NCI-H345 treated with DMSO at 0.1 percent for 48 hours (cell line): Measurements from ENCODE around the gene PTOV1.

ENCODE experiments used
- DNase-seq: peaks from one replicate; lab custom pipeline; 2025; ENCODE audit not compliant: unreplicated experiment; lab: John Stamatoyannopoulos, UW

The PTOV1 gene

GRCh38 chr19:49887665-49888509 is 36.9 kb downstream of the PTOV1 start:
- DNase-seq, result no peak

GRCh38 chr19:49888510-49888824 is 37.5 kb downstream of the PTOV1 start:
- no peak for DNase-seq

DNA sequence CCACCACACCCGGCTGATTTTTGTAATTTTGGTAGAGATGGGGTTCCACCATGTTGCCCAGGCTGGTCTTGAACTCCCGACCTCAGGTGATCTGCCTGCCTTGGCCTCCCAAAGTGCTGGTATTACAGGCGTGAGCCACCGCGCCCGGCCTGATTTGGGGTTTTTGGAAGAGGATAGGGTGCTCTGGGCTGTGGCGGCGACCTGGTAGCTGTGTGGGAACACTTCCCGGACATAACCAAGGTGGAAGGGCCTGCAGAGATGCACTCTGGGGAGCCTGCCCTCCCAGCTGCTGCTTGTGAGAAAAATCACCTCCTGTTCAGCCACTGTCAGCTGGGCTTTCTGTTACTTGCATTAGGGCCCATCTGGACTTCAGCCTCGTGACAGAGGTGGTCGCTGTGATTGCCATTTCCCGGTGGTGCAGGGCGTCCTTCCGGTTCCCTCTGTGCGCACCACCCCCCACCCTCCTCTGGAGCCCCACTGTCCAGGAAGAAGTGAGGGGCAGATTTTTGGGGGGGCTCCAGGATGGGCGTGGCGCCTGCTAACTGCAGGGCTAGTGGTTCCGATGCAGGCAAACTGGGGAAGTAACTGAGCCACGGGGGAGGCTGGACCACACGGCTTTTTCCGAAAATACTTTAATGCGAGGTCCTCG is 38.2 kb downstream of the PTOV1 start:
- no peak for DNase-seq

DNA sequence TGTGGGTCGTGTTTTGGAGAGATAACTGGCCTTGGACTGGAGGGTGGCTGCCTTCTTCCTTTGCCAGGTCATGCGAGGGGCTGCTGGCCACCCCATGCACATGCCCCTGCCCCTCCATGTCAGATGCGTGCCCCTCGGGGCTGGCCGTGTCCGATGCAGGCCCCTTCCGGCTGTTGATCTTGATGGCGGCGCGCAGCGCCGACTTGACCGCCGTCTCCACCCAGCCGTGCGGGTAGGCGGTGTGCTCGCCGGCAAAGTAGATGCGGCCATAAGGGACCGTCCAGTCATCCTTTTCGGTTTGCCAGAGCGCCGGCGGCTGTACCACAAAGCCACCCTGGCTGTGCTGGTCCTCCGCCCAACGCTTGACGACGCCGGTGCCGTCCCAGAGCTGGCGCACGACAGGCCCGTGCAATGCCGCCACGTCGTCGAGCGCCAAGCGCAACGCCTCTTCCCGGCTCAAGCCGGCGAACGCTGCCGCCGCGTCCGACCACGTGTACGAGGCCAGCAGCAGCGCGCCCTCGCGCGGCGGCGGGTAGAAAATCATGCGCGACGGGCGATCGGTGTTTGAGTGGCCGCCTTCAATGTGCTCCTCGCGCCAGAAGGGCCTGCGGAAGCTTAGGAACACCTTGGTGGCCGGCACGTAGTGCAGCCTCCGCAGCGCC is 38.9 kb downstream of the PTOV1 start:
- no peak for DNase-seq

- no peak for DNase-seq
These were observed 39.7 kb downstream of the PTOV1 start for GRCh38 chr19:49890349-49891311.

DNA sequence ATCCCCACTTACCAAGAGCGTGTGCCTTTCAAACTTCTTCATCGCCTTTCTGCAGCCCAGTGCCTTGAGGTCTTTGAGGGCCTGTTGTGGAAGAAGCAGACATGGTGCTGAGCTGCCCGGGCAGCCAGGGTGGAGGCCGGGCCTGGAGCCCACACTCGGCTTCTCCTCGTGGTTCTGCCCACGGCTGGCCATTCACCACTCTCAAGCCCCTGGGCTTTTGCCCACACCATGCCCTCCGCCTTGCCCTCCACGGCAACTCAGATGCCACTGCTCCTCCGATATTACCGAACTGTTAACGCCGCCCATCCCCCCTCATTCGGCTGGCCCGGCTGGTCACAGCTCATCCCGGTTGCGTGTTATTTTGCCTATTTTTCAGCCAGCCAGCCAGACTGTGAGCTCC is 40.4 kb downstream of the PTOV1 start:
- DNase-seq, result no peak

GRCh38 chr19:49892716-49893115 is 41.8 kb downstream of the PTOV1 start:
- DNase-seq, result no peak

DNA sequence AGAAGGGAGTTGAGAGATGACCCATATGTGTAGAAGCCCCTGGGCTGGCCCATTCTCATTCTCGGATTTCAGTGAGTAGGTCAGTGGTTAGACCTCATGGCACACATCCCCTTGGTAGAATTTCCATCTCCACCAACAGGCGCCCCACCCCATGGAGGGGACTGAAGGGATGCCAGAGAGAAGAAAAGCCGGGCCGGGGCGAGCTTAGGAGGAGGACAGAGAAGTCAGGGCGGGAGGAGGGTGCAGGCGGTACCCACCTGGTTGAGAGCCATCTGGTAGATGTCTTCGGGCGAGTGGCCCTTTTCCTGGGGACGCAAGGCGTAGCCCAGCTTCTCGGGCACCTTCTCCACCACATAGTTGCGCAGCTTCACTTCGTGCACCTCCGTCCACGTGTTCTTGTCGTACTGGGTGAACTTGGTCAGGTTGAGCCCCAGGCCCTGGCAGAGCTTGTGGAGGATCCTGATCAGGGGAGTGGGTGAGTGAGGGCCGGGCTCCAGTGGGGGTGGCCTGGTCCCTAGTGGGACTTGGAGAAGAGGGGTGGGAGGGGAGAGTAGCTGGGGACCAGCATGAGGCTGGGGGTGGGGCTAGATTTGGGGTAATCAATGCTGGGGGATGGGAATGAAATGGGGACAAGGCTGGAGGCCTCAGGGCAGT is 43.2 kb downstream of the PTOV1 start:
- DNase-seq, result no peak

GRCh38 chr19:49894879-49895565 is 44.1 kb downstream of the PTOV1 start:
- no peak for DNase-seq

- no peak for DNase-seq
These were observed 44.8 kb downstream of the PTOV1 start for GRCh38 chr19:49895566-49896297.

- no peak for DNase-seq
These were observed 46.1 kb downstream of the PTOV1 start, which contains the start of gene IL4I1 for GRCh38 chr19:49896863-49897621. Gene IL4I1 (minus strand): TSS chr19:49896887. CDS start chr19:49896160, 727 bp downstream.

- DNase-seq, result no peak
These were observed 53.2 kb downstream of the PTOV1 start for GRCh38 chr19:49904136-49904535.

DNA sequence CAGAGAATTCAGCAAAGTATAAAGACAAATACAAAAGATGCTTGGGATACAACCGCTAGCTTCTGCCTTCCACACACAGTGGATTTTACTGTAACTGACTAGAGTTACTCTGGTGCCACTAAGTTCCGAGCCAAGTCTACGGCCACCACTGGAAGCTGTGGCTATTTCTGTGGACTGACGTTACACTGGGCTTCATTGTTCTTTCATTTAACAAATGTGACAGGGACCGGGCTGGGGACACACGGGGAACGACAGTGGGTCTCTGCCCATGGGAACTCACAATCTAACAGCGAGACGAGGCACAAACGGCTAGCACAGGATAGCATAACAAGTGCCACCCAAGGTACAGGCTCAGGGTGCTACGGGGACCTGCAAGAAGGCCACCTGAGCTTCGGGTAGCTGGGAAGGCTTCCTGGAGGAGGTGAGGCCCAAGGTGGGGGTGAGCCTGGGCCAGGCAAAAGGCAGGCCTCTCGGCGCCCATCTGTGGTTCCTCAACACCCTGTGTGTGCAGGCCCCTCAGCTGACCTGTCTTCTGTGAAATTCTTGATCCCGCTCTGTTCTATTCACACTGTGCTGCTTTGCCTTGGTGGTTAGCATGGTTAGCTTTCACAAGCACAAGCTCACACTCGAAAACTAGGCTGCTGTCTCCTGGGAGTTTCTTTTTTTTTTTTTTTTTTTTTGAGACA is 56.1 kb downstream of the PTOV1 start:
- DNase-seq, result no peak

- DNase-seq, result no peak
These were observed 56.9 kb downstream of the PTOV1 start for GRCh38 chr19:49907745-49908446.

DNA sequence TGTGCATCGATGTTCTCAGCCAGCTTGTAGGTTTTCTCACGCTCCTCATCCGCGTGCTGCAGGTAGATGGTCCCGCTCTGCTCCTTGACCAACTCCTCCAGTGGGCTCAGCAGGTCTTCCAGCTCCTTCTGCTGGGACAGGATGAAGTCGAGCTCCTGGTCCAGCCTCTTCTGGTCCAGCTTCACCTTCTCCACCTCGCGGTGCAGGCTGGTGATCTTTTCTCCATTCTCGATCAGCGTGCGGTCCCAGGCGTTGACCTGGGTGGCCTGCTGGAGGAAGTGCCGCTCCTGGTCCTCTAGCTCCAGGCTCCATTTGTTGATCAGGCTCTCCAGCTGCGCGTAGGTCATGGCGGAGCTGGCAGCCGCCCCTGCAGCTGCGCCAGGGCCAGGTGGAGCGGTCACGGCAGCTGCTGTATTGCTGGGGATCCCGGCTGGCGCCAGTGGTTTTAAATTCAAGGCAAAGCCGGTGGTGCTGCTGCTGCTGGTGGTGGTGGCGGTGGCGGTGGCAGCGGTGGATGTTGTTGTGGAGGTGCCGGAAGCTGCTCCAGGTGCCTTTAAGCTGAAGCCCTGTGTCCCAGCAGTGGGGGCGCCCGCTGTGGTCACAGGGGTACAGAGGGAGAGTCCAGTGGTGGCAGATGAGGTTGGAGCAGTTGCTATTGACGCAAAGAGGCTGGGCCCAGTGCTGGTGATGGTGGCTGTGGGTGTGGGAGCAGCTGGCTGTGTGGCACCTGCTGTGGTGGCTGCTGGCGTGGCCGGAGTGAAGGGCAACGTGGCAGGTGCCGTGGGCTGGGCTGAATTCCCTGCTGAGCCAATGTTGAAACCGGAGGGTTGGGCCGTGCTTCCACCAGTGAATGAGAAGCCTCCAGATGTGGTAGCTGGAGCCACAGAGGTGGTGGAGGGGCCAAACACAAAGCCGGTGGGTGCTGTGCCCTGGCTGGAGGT is 57.8 kb downstream of the PTOV1 start:
- DNase-seq, result no peak

DNA sequence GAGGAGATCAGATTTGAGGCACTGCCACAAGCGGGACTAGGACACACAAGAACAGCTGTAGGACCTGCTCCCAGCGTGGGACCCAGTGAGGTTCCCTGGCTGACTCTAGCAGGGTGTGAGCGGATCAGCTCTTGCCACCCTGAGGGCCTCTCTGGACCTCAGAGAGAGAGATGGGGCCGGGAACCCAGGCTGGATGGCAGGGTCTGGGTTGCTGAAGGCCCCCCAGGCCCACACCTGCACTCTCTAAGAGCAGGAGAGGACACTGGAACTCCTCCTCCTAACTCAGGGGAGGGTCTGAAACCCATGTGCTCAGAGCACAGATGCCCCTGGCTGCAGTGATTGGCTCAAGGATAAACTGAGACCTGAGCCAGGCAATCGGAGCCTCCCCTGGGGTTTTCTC is 59.2 kb downstream of the PTOV1 start:
- no peak for DNase-seq
